ENCODE data around the gene ALDH16A1. TPM values are rescaled to one million over a fixed set of nuclear protein-coding genes. Genes with fewer than 3 reads are reported as not detected.

ALDH16A1 gene
- total RNA-seq, 1 experiment from 2014 or later = 51.7 TPM

DNA sequence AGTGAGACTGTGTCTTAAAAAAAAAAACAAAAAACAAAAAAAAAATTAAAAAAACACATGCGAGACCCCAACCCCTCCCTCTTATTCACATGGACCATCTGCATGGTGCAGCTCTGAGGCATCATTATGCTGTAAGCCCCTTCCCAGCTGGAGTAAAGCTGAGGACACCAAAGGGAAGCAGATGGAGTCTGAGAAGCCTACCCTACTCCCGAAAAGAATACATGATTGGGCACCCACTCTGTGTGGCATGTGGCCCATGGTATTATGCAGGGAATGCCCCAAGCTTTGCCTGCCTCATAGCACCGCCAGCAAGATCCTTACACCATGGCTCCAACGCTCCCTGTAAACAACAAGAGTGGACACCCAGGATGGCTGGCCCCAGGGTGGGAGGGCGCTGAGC lies 34.5 kb upstream of the ALDH16A1 start:
- H4K91ac ChIP-seq (ENCODE audit: insufficient read length, low read depth, low read length) = no peak overlapping the region
- H2AK5ac ChIP-seq (ENCODE audit: insufficient read length, low read length) = no peak overlapping the region
- H3K56ac ChIP-seq (ENCODE audit: insufficient read length, low read depth, low read length) = no peak overlapping the region
- H3K4me1 ChIP-seq (ENCODE audit: insufficient read depth, low read length) = no peaks in the 10 kb centered on the region; the same call in 1 of the 2 replicates
- H2BK15ac ChIP-seq (ENCODE audit: low read depth, low read length) = no peak overlapping the region
- H3K9me3 ChIP-seq (ENCODE audit: control insufficient read depth, low read depth, low read length) = no peaks in the 10 kb centered on the region
- no peaks in the 10 kb centered on the region for H3K79me2 ChIP-seq (ENCODE audit: insufficient read depth, low read length)
- H3K18ac ChIP-seq (ENCODE audit: insufficient read length, low read depth, low read length) = no peak overlapping the region
- H3K79me1 ChIP-seq (ENCODE audit: insufficient read depth, low read depth, low read length, poor library complexity, severe bottlenecking) = no peaks in the 10 kb centered on the region
- Mint-ChIP-seq H3K27ac (no peak overlapping the region), H3K9me3 (peaks cover 0 to 9% of the 10 kb centered on the region in 2 experiments; a peak in 2 of 5 replicates), H3K36me3 (ENCODE audit: insufficient read depth in 1 of 3, low read depth in 3 of 3) (no peaks in the 10 kb centered on the region; a peak in 1 of 7 replicates), H3K4me3 (no peak overlapping the region), H3K27me3 (ENCODE audit: low read depth) (peaks cover 37% of the 10 kb centered on the region), H3K4me1 (peaks cover 55 to 76% of the 10 kb centered on the region in 2 experiments)
- no peak overlapping the region for H3T11ph ChIP-seq (ENCODE audit: low read length)
- no peak overlapping the region for H2AFZ ChIP-seq (ENCODE audit: low read length)
- H3K9ac ChIP-seq (ENCODE audit: extremely low read depth, insufficient read length, low read length) = no peak overlapping the region
- TF ChIP-seq, protein P1, sequence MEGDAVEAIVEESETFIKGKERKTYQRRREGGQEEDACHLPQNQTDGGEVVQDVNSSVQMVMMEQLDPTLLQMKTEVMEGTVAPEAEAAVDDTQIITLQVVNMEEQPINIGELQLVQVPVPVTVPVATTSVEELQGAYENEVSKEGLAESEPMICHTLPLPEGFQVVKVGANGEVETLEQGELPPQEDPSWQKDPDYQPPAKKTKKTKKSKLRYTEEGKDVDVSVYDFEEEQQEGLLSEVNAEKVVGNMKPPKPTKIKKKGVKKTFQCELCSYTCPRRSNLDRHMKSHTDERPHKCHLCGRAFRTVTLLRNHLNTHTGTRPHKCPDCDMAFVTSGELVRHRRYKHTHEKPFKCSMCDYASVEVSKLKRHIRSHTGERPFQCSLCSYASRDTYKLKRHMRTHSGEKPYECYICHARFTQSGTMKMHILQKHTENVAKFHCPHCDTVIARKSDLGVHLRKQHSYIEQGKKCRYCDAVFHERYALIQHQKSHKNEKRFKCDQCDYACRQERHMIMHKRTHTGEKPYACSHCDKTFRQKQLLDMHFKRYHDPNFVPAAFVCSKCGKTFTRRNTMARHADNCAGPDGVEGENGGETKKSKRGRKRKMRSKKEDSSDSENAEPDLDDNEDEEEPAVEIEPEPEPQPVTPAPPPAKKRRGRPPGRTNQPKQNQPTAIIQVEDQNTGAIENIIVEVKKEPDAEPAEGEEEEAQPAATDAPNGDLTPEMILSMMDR (conservative IDR thresholded peaks at IDR 0.05) = no peak
- no peak overlapping the region for H2BK12ac ChIP-seq (ENCODE audit: insufficient read length, low read depth, low read length)
- H4K8ac ChIP-seq (replicated peaks; ENCODE audit: insufficient read length, low read depth, low read length) = no peak overlapping the region
- no peak overlapping the region for H2BK20ac ChIP-seq (ENCODE audit: low read depth, low read length, poor library complexity, severe bottlenecking)
- H3K4me2 ChIP-seq (ENCODE audit: insufficient read depth, insufficient read length, low read length) = no peak overlapping the region
- H3K27ac ChIP-seq (ENCODE audit: insufficient read length, low read depth, low read length) = no peak overlapping the region
- no peak overlapping the region for H3K14ac ChIP-seq (ENCODE audit: insufficient read depth, low read length)
- no peak overlapping the region for H2BK120ac ChIP-seq (ENCODE audit: low read depth, low read length, poor library complexity, severe bottlenecking)
- peaks cover 16% of the 10 kb centered on the region; the same call in 1 of the 2 replicates for H3K27me3 ChIP-seq (ENCODE audit: insufficient read depth, low read length)
- H4K20me1 ChIP-seq (ENCODE audit: control insufficient read depth, insufficient read depth, insufficient read length) = no peaks in the 10 kb centered on the region
- H4K5ac ChIP-seq (ENCODE audit: insufficient read length, low read depth, low read length) = no peak overlapping the region
- no peak overlapping the region for H2BK5ac ChIP-seq (ENCODE audit: insufficient read length, low read length)
- no peak overlapping the region for H3K23ac ChIP-seq (ENCODE audit: insufficient read length, low read depth, low read length)
- no CpG with 5 or more reads among the region's 5 CpGs for WGBS (ENCODE audit: extremely low coverage, insufficient read length, low lambda C conversion rate)
- no peak for DNase-seq
- H3K23me2 ChIP-seq (ENCODE audit: insufficient read length, low read depth, low read length, poor library complexity, severe bottlenecking) = peaks cover 13% of the 10 kb centered on the region
- no peak overlapping the region for H3K4ac ChIP-seq (ENCODE audit: low read depth, low read length)

All from H9 (cell line).